K562 (cell line): ENCODE measurements around the gene RSPH1. TPM values are rescaled to one million over a fixed set of nuclear protein-coding genes. Genes with fewer than 3 reads are reported as not detected.

Experiments
- ATAC-seq: fragments of 200-7000 bp; cut with Tn5 transposase; 3 replicates; pipeline ENCODE4 v1.9.1; 2020; ENCODE audit warnings: moderate library complexity
- BruUV-seq: library from RNA; stranded (reverse); fragments of 400-500 nt; replicated peaks from 2 replicates; lab custom pipeline; 2021; lab: Mats Ljungman, UMichigan
- CTCF ChIA-PET: fragments of 300-600 bp; formaldehyde crosslinking; extraction: SDS; loops from one replicate; lab custom pipeline; 2021; ENCODE audit warnings: low intra/inter-chr PET ratio; lab: Yijun Ruan, JAX
- POLR2A ChIA-PET: fragments of 300-600, 350-650 bp; sonication (Branson Sonifier 250); formaldehyde crosslinking; extraction: SDS; loops from one replicate; lab custom pipeline; 2021; ENCODE audit warnings: antibody characterized with exemption, inconsistent platforms; lab: Yijun Ruan, JAX
- DNase-seq, 4 experiments: peaks; one replicate each; pipeline versions ENCODE4 v3.0.0 to v3.0.0-alpha.2; 2011 to 2018; ENCODE audit warnings: low spot score in 3 of 4, mixed read lengths in 3 of 4; ENCODE audit errors: extremely low read depth in 1 of 4
- FAIRE-seq: peaks from 2 replicates; lab custom pipeline; 2011; peaks lifted over from hg19 to GRCh38; lab: Jason Lieb, UNC
- H2AFZ ChIP-seq: 2 replicates; pipeline ENCODE4 v1.6.0; 2011; ENCODE audit warnings: low read depth, low read length, control low read depth, inconsistent platforms
- H3K27ac ChIP-seq: fragments of 200-600 bp; 3 replicates; pipeline ENCODE4 v1.8.0; 2011; ENCODE audit warnings: low read depth, mild to moderate bottlenecking, control low read depth, inconsistent platforms, low read length, moderate library complexity, mixed read lengths; ENCODE audit errors: extremely low read depth
- H3K27me3 ChIP-seq, 2 experiments: fragments of 300-600 bp in 1 of 2; 2 replicates in 1 of 2; 3 replicates in 1 of 2; pipeline versions ENCODE4 v1.6.0 to v1.8.0; 2011; ENCODE audit warnings: inconsistent platforms in 2 of 2, low read length in 2 of 2, mild to moderate bottlenecking in 1 of 2, mixed read lengths in 1 of 2, moderate library complexity in 1 of 2; ENCODE audit not compliant: control insufficient read depth in 2 of 2, insufficient read depth in 2 of 2
- H3K36me3 ChIP-seq: fragments of 300-600 bp; 3 replicates; pipeline ENCODE4 v1.8.0; 2011; ENCODE audit warnings: mild to moderate bottlenecking, low read length, inconsistent platforms; ENCODE audit not compliant: control insufficient read depth, insufficient read depth
- H3K4me1 ChIP-seq, 2 experiments: fragments of 200-600 bp in 1 of 2; replicated peaks in 1 of 2; 2 replicates in 1 of 2; 3 replicates in 1 of 2; pipeline versions ENCODE4 v1.5.1 to v1.8.0; 2011; ENCODE audit warnings: inconsistent platforms in 2 of 2, low read length in 2 of 2, mild to moderate bottlenecking in 1 of 2, mixed read lengths in 1 of 2, moderate library complexity in 1 of 2; ENCODE audit not compliant: control insufficient read depth in 2 of 2, insufficient read depth in 2 of 2
- H3K4me2 ChIP-seq: 2 replicates; pipeline ENCODE4 v1.6.1; 2011; ENCODE audit warnings: low read length, control low read depth, inconsistent platforms, mixed read lengths; ENCODE audit not compliant: insufficient read depth
- H3K4me3 ChIP-seq: fragments of 200-600 bp; sonication (generic), shearing (Covaris generic); 2 replicates; pipeline ENCODE4 v1.5.1; 2016; ENCODE audit warnings: control low read depth, inconsistent platforms
- H3K79me2 ChIP-seq: fragments of 200-600 bp; 3 replicates; pipeline ENCODE4 v1.8.0; 2011; ENCODE audit warnings: low read length, inconsistent platforms; ENCODE audit not compliant: control insufficient read depth, insufficient read depth
- H3K9ac ChIP-seq, 2 experiments: 2 replicates each; pipeline versions ENCODE4 v1.6.0 to v1.6.1; 2011; ENCODE audit warnings: low read depth in 2 of 2, low read length in 2 of 2, control low read depth in 1 of 2, inconsistent platforms in 1 of 2, mild to moderate bottlenecking in 1 of 2, mixed read lengths in 1 of 2; ENCODE audit not compliant: insufficient read depth in 1 of 2
- H3K9me1 ChIP-seq: one replicate; pipeline ENCODE4 v1.6.0; 2011; ENCODE audit warnings: inconsistent platforms, mild to moderate bottlenecking, low read length, moderate library complexity; ENCODE audit not compliant: control insufficient read depth, insufficient read depth
- H3K9me3 ChIP-seq: replicated peaks from 2 replicates; pipeline ENCODE4 v1.5.1; 2011; ENCODE audit warnings: low read depth, low read length, inconsistent platforms; ENCODE audit not compliant: control insufficient read depth, insufficient read depth
- H4K20me1 ChIP-seq: replicated peaks from 2 replicates; pipeline ENCODE4 v1.6.1; 2011; ENCODE audit warnings: low read length, inconsistent platforms, mixed read lengths; ENCODE audit not compliant: control insufficient read depth, insufficient read depth
- ATF7 ChIP-seq: fragments of 450-650 bp; IDR thresholded peaks from 2 replicates; pipeline ENCODE4 v1.7.1; 2014; ENCODE audit warnings: mild to moderate bottlenecking, moderate library complexity
- MAFF ChIP-seq: IDR thresholded peaks from 2 replicates; pipeline ENCODE4 v1.6.1; 2012; ENCODE audit warnings: low read length, improper control_type of control experiment
- MTA2 ChIP-seq: fragments of 450-650 bp; IDR thresholded peaks from 2 replicates; pipeline ENCODE4 v1.6.1; 2016; ENCODE audit warnings: low read depth
- ZNF253 ChIP-seq: fragments of 250-450 bp; sonication (Bioruptor Pico); conservative IDR thresholded peaks from 2 replicates; pipeline ENCODE4 v1.6.1; 2021; ENCODE audit warnings: mild to moderate bottlenecking
- ZNF316 ChIP-seq: fragments of 450-650 bp; IDR thresholded peaks from 2 replicates; pipeline ENCODE4 v1.6.1; 2016
- WGBS: fragments of 100-300 bp; shearing (Covaris generic); methylation state at CpG from one replicate; pipeline ENCODE4 v1.1.6; 2016; ENCODE audit warnings: low coverage, mixed read lengths; ENCODE audit not compliant: insufficient coverage; ENCODE audit errors: missing lambda C conversion rate; 5-methylcytosine and 5-hydroxymethylcytosine counted together
- in situ Hi-C: fragments of 300-500 bp; cut with MboI; formaldehyde crosslinking; loops from 4 replicates; pipeline ENCODE4 v1.15.0; 2018; ENCODE audit warnings: inconsistent platforms, mixed read lengths
- intact Hi-C: fragments of 100-400 bp; cut with micrococcal nuclease; formaldehyde crosslinking; loops from 2 replicates; pipeline ENCODE4 v1.14.2; 2022
- polyA plus RNA-seq, 8 experiments: library from polyadenylated mRNA; depleted of rRNA in 4 of 8; stranded (reverse) in 5 of 8; unstranded in 3 of 8; fragments of >200 nt; fragmentation: Nextera tagmentation in 2 of 8; fragmentation: Illumina TruSeq in 1 of 8; extraction: Ambion mirVana in 2 of 8; extraction: Trizol in 1 of 8; gene quantifications; 2 replicates each; pipeline versions ENCODE4 v1.2.1 to v1.2.3, GENCODE V29; 2011 to 2014; ENCODE audit warnings: inconsistent platforms in 1 of 8, missing spikeins in 1 of 8
- total RNA-seq, 7 experiments: library from RNA; depleted of rRNA in 6 of 7; stranded (reverse); fragments of >200 nt in 6 of 7; fragmentation: Illumina TruSeq in 2 of 7; extraction: Trizol in 2 of 7; gene quantifications; 2 replicates each; pipeline versions ENCODE4 v1.2.1 to v1.2.3, GENCODE V29; 2011 to 2021; ENCODE audit warnings: low replicate concordance in 1 of 7
- TF ChIP-seq, protein P1 (sequence below): fragments of 200-600 bp; sonication (generic); IDR thresholded peaks from one replicate; pipeline ENCODE4 v1.6.1; 2012; ENCODE audit warnings: mild to moderate bottlenecking, low read depth, low read length, inconsistent platforms
- TF ChIP-seq, protein P2 (sequence below), 2 experiments: fragments of 450-650 bp in 1 of 2; sonication (generic) in 1 of 2; formaldehyde crosslinking in 1 of 2; IDR thresholded peaks in 1 of 2; conservative IDR thresholded peaks in 1 of 2; 2 replicates each; pipeline versions ENCODE4 v1.6.1 to v1.8.1; 2016 to 2023; ENCODE audit warnings: mild to moderate bottlenecking in 2 of 2, moderate library complexity in 2 of 2, inconsistent platforms in 1 of 2, missing genetic modification reagents in 1 of 2
- TF ChIP-seq, protein P3 (sequence below): sonication (generic); formaldehyde crosslinking; IDR thresholded peaks from 2 replicates; pipeline ENCODE4 v1.8.1; 2023; ENCODE audit warnings: mild to moderate bottlenecking, missing genetic modification reagents

The RSPH1 gene
- total and polyA plus RNA-seq, 9 of the 15 experiments (the other 6 are each of a cell fraction or from before 2014, with no cell fraction given), result 0.17 TPM; not detected in 8

DNA sequence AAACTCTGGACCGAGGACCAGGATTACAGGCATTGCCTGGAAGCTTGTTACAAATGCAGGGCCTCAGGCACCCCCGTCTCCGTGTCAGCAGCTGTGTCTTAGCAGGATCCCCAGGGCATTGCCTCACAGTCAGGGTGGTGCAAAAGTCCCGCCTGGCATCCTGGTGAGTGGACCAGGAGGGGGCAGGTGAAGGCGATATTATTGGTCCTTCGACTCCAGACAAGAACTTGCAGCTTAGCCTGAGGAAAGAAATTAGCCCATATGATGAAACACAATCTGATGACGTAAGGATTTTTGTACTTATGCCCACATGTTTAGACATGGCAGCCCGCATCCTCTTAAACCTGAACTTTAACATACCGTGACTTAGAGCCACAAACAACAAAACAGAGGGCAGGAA is 40.8 kb downstream of the RSPH1 start:
- no peak for FAIRE-seq
- Histone ChIP-seq H3K27me3 (peaks cover 6 to 43% of the 10 kb centered on the region in 2 experiments; a peak in 4 of 5 replicates), H3K36me3 (no peaks in the 10 kb centered on the region), H3K4me3 (no peak overlapping the region), H3K9ac (no peak overlapping the region), H3K9me3 (no peaks in the 10 kb centered on the region), H3K9me1 (no peaks in the 10 kb centered on the region), H4K20me1 (no peaks in the 10 kb centered on the region), H3K4me1 (peaks cover 0 to 6% of the 10 kb centered on the region in 2 experiments; a peak in 2 of 5 replicates), H3K27ac (no peak overlapping the region), H3K79me2 (no peaks in the 10 kb centered on the region), H2AFZ (no peak overlapping the region), H3K4me2 (no peak overlapping the region)
- in situ Hi-C loops (no loop called here), intact Hi-C loops (loop anchor here (10.0 kb wide), 1 partner anchor 120 kb away; no protein-coding TSS in a partner anchor)
- ChIA-PET POLR2A (interaction anchor here (0.7 kb wide), 1 partner anchor 80 kb away, joined by 3 read pairs; no protein-coding TSS in a partner anchor), CTCF (interaction anchor here (0.6 kb wide), 1 partner anchor 293 kb away, joined by 3 read pairs; no protein-coding TSS in a partner anchor)
- ATAC-seq, result no peak
- 11% methylated on average over 9 of the region's 9 CpGs for WGBS
- DNase-seq, result no peak
- BruUV-seq, result no TSS peak
- no peak for TF ChIP-seq ZNF253
- TF ChIP-seq ATF7, result peak; percentile 43; the same call in 1 of the 2 replicates
- TF ChIP-seq, protein P1, sequence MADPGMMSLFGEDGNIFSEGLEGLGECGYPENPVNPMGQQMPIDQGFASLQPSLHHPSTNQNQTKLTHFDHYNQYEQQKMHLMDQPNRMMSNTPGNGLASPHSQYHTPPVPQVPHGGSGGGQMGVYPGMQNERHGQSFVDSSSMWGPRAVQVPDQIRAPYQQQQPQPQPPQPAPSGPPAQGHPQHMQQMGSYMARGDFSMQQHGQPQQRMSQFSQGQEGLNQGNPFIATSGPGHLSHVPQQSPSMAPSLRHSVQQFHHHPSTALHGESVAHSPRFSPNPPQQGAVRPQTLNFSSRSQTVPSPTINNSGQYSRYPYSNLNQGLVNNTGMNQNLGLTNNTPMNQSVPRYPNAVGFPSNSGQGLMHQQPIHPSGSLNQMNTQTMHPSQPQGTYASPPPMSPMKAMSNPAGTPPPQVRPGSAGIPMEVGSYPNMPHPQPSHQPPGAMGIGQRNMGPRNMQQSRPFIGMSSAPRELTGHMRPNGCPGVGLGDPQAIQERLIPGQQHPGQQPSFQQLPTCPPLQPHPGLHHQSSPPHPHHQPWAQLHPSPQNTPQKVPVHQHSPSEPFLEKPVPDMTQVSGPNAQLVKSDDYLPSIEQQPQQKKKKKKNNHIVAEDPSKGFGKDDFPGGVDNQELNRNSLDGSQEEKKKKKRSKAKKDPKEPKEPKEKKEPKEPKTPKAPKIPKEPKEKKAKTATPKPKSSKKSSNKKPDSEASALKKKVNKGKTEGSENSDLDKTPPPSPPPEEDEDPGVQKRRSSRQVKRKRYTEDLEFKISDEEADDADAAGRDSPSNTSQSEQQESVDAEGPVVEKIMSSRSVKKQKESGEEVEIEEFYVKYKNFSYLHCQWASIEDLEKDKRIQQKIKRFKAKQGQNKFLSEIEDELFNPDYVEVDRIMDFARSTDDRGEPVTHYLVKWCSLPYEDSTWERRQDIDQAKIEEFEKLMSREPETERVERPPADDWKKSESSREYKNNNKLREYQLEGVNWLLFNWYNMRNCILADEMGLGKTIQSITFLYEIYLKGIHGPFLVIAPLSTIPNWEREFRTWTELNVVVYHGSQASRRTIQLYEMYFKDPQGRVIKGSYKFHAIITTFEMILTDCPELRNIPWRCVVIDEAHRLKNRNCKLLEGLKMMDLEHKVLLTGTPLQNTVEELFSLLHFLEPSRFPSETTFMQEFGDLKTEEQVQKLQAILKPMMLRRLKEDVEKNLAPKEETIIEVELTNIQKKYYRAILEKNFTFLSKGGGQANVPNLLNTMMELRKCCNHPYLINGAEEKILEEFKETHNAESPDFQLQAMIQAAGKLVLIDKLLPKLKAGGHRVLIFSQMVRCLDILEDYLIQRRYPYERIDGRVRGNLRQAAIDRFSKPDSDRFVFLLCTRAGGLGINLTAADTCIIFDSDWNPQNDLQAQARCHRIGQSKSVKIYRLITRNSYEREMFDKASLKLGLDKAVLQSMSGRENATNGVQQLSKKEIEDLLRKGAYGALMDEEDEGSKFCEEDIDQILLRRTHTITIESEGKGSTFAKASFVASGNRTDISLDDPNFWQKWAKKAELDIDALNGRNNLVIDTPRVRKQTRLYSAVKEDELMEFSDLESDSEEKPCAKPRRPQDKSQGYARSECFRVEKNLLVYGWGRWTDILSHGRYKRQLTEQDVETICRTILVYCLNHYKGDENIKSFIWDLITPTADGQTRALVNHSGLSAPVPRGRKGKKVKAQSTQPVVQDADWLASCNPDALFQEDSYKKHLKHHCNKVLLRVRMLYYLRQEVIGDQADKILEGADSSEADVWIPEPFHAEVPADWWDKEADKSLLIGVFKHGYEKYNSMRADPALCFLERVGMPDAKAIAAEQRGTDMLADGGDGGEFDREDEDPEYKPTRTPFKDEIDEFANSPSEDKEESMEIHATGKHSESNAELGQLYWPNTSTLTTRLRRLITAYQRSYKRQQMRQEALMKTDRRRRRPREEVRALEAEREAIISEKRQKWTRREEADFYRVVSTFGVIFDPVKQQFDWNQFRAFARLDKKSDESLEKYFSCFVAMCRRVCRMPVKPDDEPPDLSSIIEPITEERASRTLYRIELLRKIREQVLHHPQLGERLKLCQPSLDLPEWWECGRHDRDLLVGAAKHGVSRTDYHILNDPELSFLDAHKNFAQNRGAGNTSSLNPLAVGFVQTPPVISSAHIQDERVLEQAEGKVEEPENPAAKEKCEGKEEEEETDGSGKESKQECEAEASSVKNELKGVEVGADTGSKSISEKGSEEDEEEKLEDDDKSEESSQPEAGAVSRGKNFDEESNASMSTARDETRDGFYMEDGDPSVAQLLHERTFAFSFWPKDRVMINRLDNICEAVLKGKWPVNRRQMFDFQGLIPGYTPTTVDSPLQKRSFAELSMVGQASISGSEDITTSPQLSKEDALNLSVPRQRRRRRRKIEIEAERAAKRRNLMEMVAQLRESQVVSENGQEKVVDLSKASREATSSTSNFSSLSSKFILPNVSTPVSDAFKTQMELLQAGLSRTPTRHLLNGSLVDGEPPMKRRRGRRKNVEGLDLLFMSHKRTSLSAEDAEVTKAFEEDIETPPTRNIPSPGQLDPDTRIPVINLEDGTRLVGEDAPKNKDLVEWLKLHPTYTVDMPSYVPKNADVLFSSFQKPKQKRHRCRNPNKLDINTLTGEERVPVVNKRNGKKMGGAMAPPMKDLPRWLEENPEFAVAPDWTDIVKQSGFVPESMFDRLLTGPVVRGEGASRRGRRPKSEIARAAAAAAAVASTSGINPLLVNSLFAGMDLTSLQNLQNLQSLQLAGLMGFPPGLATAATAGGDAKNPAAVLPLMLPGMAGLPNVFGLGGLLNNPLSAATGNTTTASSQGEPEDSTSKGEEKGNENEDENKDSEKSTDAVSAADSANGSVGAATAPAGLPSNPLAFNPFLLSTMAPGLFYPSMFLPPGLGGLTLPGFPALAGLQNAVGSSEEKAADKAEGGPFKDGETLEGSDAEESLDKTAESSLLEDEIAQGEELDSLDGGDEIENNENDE, result no peak
- TF ChIP-seq MTA2, result no peak
- peak; percentile 33; the same call in 1 of the 2 replicates for TF ChIP-seq MAFF
- peak; percentile 59 for TF ChIP-seq ZNF316
- TF ChIP-seq, protein P2, sequence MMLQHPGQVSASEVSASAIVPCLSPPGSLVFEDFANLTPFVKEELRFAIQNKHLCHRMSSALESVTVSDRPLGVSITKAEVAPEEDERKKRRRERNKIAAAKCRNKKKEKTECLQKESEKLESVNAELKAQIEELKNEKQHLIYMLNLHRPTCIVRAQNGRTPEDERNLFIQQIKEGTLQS (IDR thresholded peaks at IDR 0.05), result peak; percentile 31
- TF ChIP-seq, protein P2 (CRISPR knock-in tag; conservative IDR thresholded peaks at IDR 0.05), result no peak
- TF ChIP-seq, protein P3, sequence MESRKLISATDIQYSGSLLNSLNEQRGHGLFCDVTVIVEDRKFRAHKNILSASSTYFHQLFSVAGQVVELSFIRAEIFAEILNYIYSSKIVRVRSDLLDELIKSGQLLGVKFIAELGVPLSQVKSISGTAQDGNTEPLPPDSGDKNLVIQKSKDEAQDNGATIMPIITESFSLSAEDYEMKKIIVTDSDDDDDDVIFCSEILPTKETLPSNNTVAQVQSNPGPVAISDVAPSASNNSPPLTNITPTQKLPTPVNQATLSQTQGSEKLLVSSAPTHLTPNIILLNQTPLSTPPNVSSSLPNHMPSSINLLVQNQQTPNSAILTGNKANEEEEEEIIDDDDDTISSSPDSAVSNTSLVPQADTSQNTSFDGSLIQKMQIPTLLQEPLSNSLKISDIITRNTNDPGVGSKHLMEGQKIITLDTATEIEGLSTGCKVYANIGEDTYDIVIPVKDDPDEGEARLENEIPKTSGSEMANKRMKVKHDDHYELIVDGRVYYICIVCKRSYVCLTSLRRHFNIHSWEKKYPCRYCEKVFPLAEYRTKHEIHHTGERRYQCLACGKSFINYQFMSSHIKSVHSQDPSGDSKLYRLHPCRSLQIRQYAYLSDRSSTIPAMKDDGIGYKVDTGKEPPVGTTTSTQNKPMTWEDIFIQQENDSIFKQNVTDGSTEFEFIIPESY (CRISPR knock-in tag), result peak; percentile 54; the same call in 1 of the 2 replicates
